ENCODE measurements around the gene SKP1. TPM values are rescaled to one million over a fixed set of nuclear protein-coding genes. Genes with fewer than 3 reads are reported as not detected.

The SKP1 gene
- total and polyA plus RNA-seq, 5 donors from 2014 or later = 310 to 1,272 (median 1,236) TPM

- Mint-ChIP-seq H3K9me3 (no peaks in the 10 kb centered on the region), H3K4me3 (no peak overlapping the region), H3K27me3 (peaks cover 4% of the 10 kb centered on the region), H3K4me1 (peaks cover 9 to 91% (median 35%) of the 10 kb centered on the region in 4 donors), H3K36me3 (no peaks in the 10 kb centered on the region), H3K27ac (peak overlapping the region; percentile 42 to 79 (median 62))
- Histone ChIP-seq H3K27me3 (ENCODE audit: control insufficient read depth, insufficient read depth, low read length) (peaks cover 2% of the 10 kb centered on the region), H3K4me1 (ENCODE audit: control insufficient read depth, insufficient read depth, low read length, poor library complexity, severe bottlenecking) (peaks cover 62% of the 10 kb centered on the region), H3K4me3 (ENCODE audit: low read depth, low read length) (no peak overlapping the region), H3K27ac (ENCODE audit: insufficient read depth, low read length, poor library complexity, severe bottlenecking) (no peak overlapping the region), H3K9me3 (ENCODE audit: control insufficient read depth in 2 of 2, low read length in 2 of 2) (no peaks in the 10 kb centered on the region), H3K36me3 (ENCODE audit: control insufficient read depth, insufficient read depth, low read length) (no peaks in the 10 kb centered on the region)
- no peak for DNase-seq
- no peak for ATAC-seq (ENCODE audit: low read depth in 2 of 2)
These were observed 69.0 kb downstream of the SKP1 start for GRCh38 chr5:134107779-134108178.

DNA sequence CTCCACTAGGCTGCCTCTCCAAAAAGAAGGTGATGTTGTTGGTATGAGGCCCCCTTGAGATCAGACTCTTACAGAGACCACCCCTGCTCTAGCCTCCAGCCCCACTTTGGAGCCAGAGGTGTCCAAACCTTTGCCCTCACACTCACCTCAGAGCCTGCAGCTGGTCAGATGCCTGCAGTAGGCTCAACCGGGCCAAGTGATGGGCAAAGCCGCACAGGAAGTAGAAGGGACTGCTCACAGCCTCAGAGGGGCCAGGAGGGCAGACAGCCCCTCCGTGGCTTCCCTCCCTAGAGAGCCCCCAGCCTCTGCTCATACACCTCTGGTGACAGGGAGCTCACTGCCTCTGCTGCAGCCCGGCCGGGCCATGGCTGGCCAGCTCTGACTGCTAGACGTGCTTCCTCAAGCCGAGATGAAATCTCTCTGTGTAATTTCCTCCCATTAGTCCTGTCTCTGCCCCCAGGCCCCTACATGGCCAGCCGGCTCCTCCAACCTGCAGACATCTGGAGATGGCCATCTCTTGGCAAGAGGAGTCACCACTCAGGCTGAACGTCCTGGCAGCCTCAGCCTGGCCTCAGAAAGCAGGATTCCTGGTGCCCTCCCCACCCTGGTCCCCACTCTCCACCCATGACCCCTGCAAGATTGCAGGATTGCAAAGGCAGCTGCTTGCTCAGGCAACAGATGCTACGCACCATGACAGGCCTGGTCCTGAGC, 69.6 kb downstream of the SKP1 start:
- ATAC-seq (ENCODE audit: low read depth in 2 of 2) (no peak), DNase-seq (no peak)
- no peaks in the 10 kb centered on the region for H3K9me3 Mint-ChIP-seq
- Histone ChIP-seq H3K4me3 (ENCODE audit: low read depth, low read length) (no peak overlapping the region), H3K27ac (ENCODE audit: insufficient read depth, low read length, poor library complexity, severe bottlenecking) (no peak overlapping the region), H3K27me3 (ENCODE audit: control insufficient read depth, insufficient read depth, low read length) (no peaks in the 10 kb centered on the region), H3K9me3 (ENCODE audit: control insufficient read depth in 2 of 2, low read length in 2 of 2) (no peaks in the 10 kb centered on the region), H3K36me3 (ENCODE audit: control insufficient read depth, insufficient read depth, low read length) (no peaks in the 10 kb centered on the region), H3K4me1 (ENCODE audit: control insufficient read depth, insufficient read depth, low read length, poor library complexity, severe bottlenecking) (peaks cover 65% of the 10 kb centered on the region)
- H3K36me3 Mint-ChIP-seq = no peaks in the 10 kb centered on the region
- H3K27ac Mint-ChIP-seq = peak overlapping the region; percentile 42 to 90 (median 62)
- peaks cover 9 to 87% (median 33%) of the 10 kb centered on the region in 4 donors for H3K4me1 Mint-ChIP-seq
- no peak overlapping the region for H3K4me3 Mint-ChIP-seq
- H3K27me3 Mint-ChIP-seq = peaks cover 4% of the 10 kb centered on the region

GRCh38 chr5:134103998-134104654, 72.6 kb downstream of the SKP1 start:
- H3K4me3 ChIP-seq (ENCODE audit: low read depth, low read length) = no peak overlapping the region
- ATAC-seq (ENCODE audit: low read depth in 2 of 2) (no peak), DNase-seq (no peak)
- peaks cover 74% of the 10 kb centered on the region for H3K4me1 ChIP-seq (ENCODE audit: control insufficient read depth, insufficient read depth, low read length, poor library complexity, severe bottlenecking)
- H3K36me3 ChIP-seq (ENCODE audit: control insufficient read depth, insufficient read depth, low read length) = no peaks in the 10 kb centered on the region
- Mint-ChIP-seq H3K27ac (peak overlapping the region; percentile 95 to 99 (median 97)), H3K36me3 (no peaks in the 10 kb centered on the region), H3K4me3 (peak overlapping the region; percentile 51 to 88 (median 78)), H3K27me3 (peaks cover 4% of the 10 kb centered on the region), H3K4me1 (peaks cover 17 to 93% (median 35%) of the 10 kb centered on the region in 4 donors), H3K9me3 (no peaks in the 10 kb centered on the region)
- no peaks in the 10 kb centered on the region for H3K27me3 ChIP-seq (ENCODE audit: control insufficient read depth, insufficient read depth, low read length)
- peak overlapping the region; percentile 75 for H3K27ac ChIP-seq (ENCODE audit: insufficient read depth, low read length, poor library complexity, severe bottlenecking)
- no peaks in the 10 kb centered on the region for H3K9me3 ChIP-seq (ENCODE audit: control insufficient read depth in 2 of 2, low read length in 2 of 2)

GRCh38 chr5:134103397-134103796, 73.4 kb downstream of the SKP1 start:
- Histone ChIP-seq H3K27ac (ENCODE audit: insufficient read depth, low read length, poor library complexity, severe bottlenecking) (peak overlapping the region; percentile 75), H3K4me1 (ENCODE audit: control insufficient read depth, insufficient read depth, low read length, poor library complexity, severe bottlenecking) (peaks cover 81% of the 10 kb centered on the region), H3K27me3 (ENCODE audit: control insufficient read depth, insufficient read depth, low read length) (no peaks in the 10 kb centered on the region), H3K9me3 (ENCODE audit: control insufficient read depth in 2 of 2, low read length in 2 of 2) (no peaks in the 10 kb centered on the region), H3K4me3 (ENCODE audit: low read depth, low read length) (no peak overlapping the region), H3K36me3 (ENCODE audit: control insufficient read depth, insufficient read depth, low read length) (no peaks in the 10 kb centered on the region)
- H3K27ac Mint-ChIP-seq = peak overlapping the region; percentile 95 to 99 (median 97)
- peaks cover 17 to 95% (median 40%) of the 10 kb centered on the region in 4 donors for H3K4me1 Mint-ChIP-seq
- H3K27me3 Mint-ChIP-seq = peaks cover 4% of the 10 kb centered on the region
- ATAC-seq (ENCODE audit: low read depth in 2 of 2) = peak; percentile 8 to 34
- H3K9me3 Mint-ChIP-seq = no peaks in the 10 kb centered on the region
- no peaks in the 10 kb centered on the region for H3K36me3 Mint-ChIP-seq
- DNase-seq = peak in 2 of 3 donors; percentile 38 to 48
- H3K4me3 Mint-ChIP-seq = peak overlapping the region; percentile 78 to 84 (median 80)

GRCh38 chr5:134101686-134102439, 74.9 kb downstream of the SKP1 start:
- Mint-ChIP-seq H3K4me3 (peak overlapping the region in 3 of 4 donors; percentile 4 to 60 (median 32)), H3K27me3 (no peaks in the 10 kb centered on the region), H3K36me3 (no peaks in the 10 kb centered on the region), H3K27ac (peak overlapping the region; percentile 42 to 94 (median 88)), H3K4me1 (peaks cover 17 to 94% (median 42%) of the 10 kb centered on the region in 4 donors), H3K9me3 (no peaks in the 10 kb centered on the region)
- ATAC-seq (ENCODE audit: low read depth in 2 of 2) (peak; percentile 30 to 40), DNase-seq (peak; percentile 64 to 70 (median 67))
- Histone ChIP-seq H3K9me3 (ENCODE audit: control insufficient read depth in 2 of 2, low read length in 2 of 2) (no peaks in the 10 kb centered on the region), H3K4me3 (ENCODE audit: low read depth, low read length) (peak overlapping the region; percentile 7), H3K27ac (ENCODE audit: insufficient read depth, low read length, poor library complexity, severe bottlenecking) (peak overlapping the region; percentile 49), H3K4me1 (ENCODE audit: control insufficient read depth, insufficient read depth, low read length, poor library complexity, severe bottlenecking) (peaks cover 78% of the 10 kb centered on the region), H3K36me3 (ENCODE audit: control insufficient read depth, insufficient read depth, low read length) (no peaks in the 10 kb centered on the region), H3K27me3 (ENCODE audit: control insufficient read depth, insufficient read depth, low read length) (no peaks in the 10 kb centered on the region)

- H3K27ac ChIP-seq (ENCODE audit: insufficient read depth, low read length, poor library complexity, severe bottlenecking) = peak overlapping the region; percentile 82
- peak overlapping the region; percentile 7 for H3K4me3 ChIP-seq (ENCODE audit: low read depth, low read length)
- H3K4me1 ChIP-seq (ENCODE audit: control insufficient read depth, insufficient read depth, low read length, poor library complexity, severe bottlenecking) = peaks cover 70% of the 10 kb centered on the region
These were observed 76.3 kb downstream of the SKP1 start for GRCh38 chr5:134100283-134101091.

DNA sequence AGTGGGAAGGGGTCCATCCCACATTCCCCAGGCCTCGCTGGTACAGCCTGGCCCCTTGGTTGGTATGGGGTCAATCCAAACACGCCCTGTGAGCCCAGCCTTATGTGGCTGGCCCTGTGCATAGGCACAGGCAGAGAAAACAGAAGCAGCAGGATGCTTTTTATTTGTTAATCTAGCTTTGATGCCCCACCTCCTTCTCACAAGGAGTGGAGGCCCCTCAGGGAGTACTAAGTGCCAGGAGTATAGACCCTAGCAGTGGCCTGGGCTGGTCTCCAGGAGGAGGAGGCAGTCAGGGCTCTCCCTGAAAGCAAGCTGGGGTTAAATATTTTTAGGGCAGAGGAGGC, 76.8 kb downstream of the SKP1 start:
- Histone ChIP-seq H3K27ac (ENCODE audit: insufficient read depth, low read length, poor library complexity, severe bottlenecking) (peak overlapping the region; percentile 82), H3K27me3 (ENCODE audit: control insufficient read depth, insufficient read depth, low read length) (no peaks in the 10 kb centered on the region), H3K36me3 (ENCODE audit: control insufficient read depth, insufficient read depth, low read length) (no peaks in the 10 kb centered on the region), H3K4me1 (ENCODE audit: control insufficient read depth, insufficient read depth, low read length, poor library complexity, severe bottlenecking) (peaks cover 64% of the 10 kb centered on the region), H3K9me3 (ENCODE audit: control insufficient read depth in 2 of 2, low read length in 2 of 2) (no peaks in the 10 kb centered on the region), H3K4me3 (ENCODE audit: low read depth, low read length) (no peak overlapping the region)
- peak overlapping the region; percentile 54 to 81 (median 70) for H3K4me3 Mint-ChIP-seq
- peak overlapping the region; percentile 88 to 94 (median 94) for H3K27ac Mint-ChIP-seq
- no peaks in the 10 kb centered on the region for H3K9me3 Mint-ChIP-seq
- no peaks in the 10 kb centered on the region for H3K36me3 Mint-ChIP-seq
- peaks cover 12 to 87% (median 39%) of the 10 kb centered on the region in 4 donors for H3K4me1 Mint-ChIP-seq
- ATAC-seq (ENCODE audit: low read depth in 2 of 2) (no peak), DNase-seq (no peak)
- no peaks in the 10 kb centered on the region for H3K27me3 Mint-ChIP-seq

More at GRCh38 chr5:134100283-134101091, 76.3 kb downstream of the SKP1 start:
- Mint-ChIP-seq H3K9me3 (no peaks in the 10 kb centered on the region), H3K27me3 (no peaks in the 10 kb centered on the region), H3K4me1 (peaks cover 17 to 92% (median 44%) of the 10 kb centered on the region in 4 donors), H3K4me3 (peak overlapping the region; percentile 54 to 81 (median 70)), H3K36me3 (no peaks in the 10 kb centered on the region), H3K27ac (peak overlapping the region; percentile 88 to 94 (median 94))
- peak; percentile 86 to 91 for ATAC-seq (ENCODE audit: low read depth in 2 of 2)
- H3K27me3 ChIP-seq (ENCODE audit: control insufficient read depth, insufficient read depth, low read length) = no peaks in the 10 kb centered on the region
- no peaks in the 10 kb centered on the region for H3K36me3 ChIP-seq (ENCODE audit: control insufficient read depth, insufficient read depth, low read length)
- DNase-seq = peak; percentile 65 to 88 (median 68)
- H3K9me3 ChIP-seq (ENCODE audit: control insufficient read depth in 2 of 2, low read length in 2 of 2) = no peaks in the 10 kb centered on the region
